ENCODE data around the gene GOLIM4. TPM values are rescaled to one million over a fixed set of nuclear protein-coding genes. Genes with fewer than 3 reads are reported as not detected.
"Not testable (repeated sequence)": the region's sequence is repeated elsewhere in the genome, so short reads cannot be mapped to it uniquely, and the experiment has no call there.

GOLIM4 gene
- polyA plus RNA-seq (ENCODE audit: insufficient read length): 39.4 TPM

DNA sequence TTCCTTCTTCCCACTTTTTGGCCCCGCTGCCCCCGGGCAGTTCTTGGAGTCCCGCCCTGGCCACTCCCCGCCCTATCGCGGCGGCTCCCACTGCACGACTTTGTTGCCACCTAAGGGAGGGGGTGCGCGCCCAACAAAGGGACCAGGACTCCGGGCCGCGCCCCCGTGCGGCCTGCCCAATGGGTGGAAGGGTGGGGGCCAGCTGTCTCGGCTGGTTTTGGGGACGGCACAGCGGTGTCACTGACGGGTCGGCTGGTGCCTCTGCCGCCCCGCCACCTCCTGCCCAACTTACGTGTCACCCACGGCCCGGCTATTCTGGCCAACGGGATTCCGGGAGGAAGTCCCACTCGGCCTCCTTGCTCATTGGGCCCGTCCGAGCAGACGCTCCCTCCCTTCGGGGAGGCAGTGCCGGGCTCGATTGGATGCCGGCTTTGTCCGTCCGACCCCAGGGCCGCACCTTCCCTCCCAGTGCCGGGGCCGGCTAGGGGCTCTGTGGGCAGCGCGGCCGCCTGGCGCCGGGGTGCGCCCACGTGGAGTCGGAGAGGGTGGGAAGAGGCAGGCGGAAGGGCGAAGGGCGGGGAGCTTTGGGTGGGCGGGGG is at the start of gene GOLIM4:
GOLIM4 (minus strand) TSS at position 314 of the 599 bp plus-strand sequence. CDS start 639 bp downstream, outside the sequence.
- DNase-seq (ENCODE audit: low read depth): peak; percentile 85

- no peak for DNase-seq (ENCODE audit: low read depth)
These were observed 45.8 kb upstream of the GOLIM4 start for GRCh38 chr3:168141405-168141998.

DNA sequence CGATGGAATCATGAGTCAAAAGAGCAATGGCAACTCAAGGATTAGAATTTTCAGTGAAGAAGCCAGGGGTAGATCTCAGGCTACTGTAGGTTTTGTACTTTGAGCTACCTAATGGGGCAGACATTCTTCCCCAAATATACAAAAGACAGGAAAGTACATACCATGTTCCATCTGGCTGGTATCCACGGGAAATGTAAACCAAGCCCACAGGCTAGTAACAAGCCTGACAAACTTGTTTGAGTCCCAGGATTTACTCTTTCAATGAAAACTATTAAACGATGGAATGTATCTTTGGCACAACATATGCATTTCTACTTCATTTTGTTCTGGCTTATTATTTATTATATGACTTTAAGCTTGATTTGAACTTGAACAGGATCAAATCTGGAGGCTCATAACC is 44.2 kb upstream of the GOLIM4 start:
- DNase-seq (ENCODE audit: low read depth): no peak

GRCh38 chr3:168138421-168138820 is 42.7 kb upstream of the GOLIM4 start:
- no peak for DNase-seq (ENCODE audit: low read depth)

DNA sequence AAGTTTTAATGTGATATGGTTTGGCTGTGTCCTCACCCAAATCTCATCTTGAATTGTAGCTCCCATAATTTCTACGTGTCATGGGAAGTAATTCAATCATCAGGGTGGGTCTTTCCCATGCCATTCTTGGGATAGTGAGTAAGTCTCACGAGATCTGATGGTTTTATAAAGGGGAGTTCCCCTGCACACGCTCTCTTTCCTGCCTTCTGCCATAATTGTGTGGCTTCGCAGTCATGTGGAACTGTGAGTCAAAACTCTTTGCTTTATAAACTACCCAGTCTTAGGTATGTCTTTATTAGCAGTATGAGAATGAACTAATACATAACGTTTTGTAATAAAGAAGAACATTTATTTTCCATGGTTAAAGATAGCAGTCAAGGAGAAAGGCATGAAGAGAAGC is 39.2 kb upstream of the GOLIM4 start:
- DNase-seq (ENCODE audit: low read depth): no peak

GRCh38 chr3:168130250-168130649 is 34.5 kb upstream of the GOLIM4 start:
- DNase-seq (ENCODE audit: low read depth): not testable (repeated sequence)

GRCh38 chr3:168128463-168128862 is 32.7 kb upstream of the GOLIM4 start:
- DNase-seq (ENCODE audit: low read depth): not testable (repeated sequence)

- no peak for DNase-seq (ENCODE audit: low read depth)
These were observed 31.7 kb upstream of the GOLIM4 start for GRCh38 chr3:168127466-168127865.

- DNase-seq (ENCODE audit: low read depth): no peak
These were observed 29.1 kb upstream of the GOLIM4 start for GRCh38 chr3:168124791-168125190.

GRCh38 chr3:168124291-168124690 is 28.6 kb upstream of the GOLIM4 start:
- no peak for DNase-seq (ENCODE audit: low read depth)

GRCh38 chr3:168123201-168124176 is 27.8 kb upstream of the GOLIM4 start:
- no peak for DNase-seq (ENCODE audit: low read depth)

DNA sequence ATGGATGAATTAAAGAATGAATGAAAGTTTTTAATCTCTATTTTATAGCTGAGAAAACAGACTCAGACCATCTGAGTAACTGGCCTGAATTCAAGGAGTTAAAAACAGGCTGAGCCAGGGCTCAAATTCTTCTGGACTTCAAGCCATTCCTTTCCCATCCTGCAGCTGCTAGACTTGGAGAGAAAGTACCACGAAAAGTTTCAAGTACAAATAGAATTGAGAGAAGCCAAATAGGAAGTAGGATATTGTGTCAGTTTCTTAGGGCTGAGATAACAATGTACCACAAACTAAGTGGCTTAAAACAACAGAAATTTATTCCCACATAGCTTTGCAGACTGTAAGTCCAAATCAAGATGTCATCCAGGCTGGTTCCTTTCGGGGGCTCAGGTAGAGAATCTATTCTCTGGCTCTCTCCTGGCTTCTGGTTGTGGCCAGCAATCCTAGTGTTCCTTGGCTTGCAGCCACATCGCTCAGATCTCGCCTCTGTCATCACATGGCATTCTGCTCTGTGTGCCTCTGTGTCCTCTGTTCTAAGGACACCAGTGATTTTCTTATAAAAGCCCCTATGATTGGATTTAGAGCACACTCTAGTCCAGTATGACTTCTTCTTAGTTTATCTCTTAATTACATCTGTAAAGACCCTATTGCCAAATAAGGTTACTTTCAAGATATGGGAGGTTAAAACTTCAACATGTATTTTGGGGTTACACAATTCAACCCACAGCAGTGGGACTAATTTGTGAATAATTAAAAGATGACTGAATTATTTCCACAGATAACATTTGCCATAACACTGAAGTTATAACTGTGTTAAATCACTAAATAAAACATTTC is 25.7 kb upstream of the GOLIM4 start:
- DNase-seq (ENCODE audit: low read depth): peak; percentile 59

GRCh38 chr3:168117853-168118313 is 22.2 kb upstream of the GOLIM4 start:
- DNase-seq (ENCODE audit: low read depth): no peak

- no peak for DNase-seq (ENCODE audit: low read depth)
These were observed 21.3 kb upstream of the GOLIM4 start for GRCh38 chr3:168117059-168117458.

- no peak for DNase-seq (ENCODE audit: low read depth)
These were observed 20.6 kb upstream of the GOLIM4 start for GRCh38 chr3:168116279-168116678.

DNA sequence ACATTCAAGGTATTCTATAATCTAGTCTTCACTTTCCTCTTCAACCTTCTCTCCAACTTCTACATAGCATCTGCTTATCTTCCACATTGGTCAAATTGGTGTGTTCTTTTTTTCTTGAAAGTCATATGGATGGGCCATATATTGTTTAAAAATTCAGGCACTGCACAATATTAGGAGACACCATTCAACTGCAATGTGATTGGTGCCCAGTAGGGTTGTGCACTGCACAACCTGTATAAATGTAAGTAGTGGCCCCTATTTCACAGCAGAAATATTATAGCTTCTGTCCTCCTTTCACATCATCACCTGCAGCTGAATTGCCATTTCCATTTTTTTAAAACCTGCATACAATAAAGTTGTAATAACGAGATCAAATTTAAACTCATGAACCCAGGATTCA is 18.1 kb upstream of the GOLIM4 start:
- no peak for DNase-seq (ENCODE audit: low read depth)

DNA sequence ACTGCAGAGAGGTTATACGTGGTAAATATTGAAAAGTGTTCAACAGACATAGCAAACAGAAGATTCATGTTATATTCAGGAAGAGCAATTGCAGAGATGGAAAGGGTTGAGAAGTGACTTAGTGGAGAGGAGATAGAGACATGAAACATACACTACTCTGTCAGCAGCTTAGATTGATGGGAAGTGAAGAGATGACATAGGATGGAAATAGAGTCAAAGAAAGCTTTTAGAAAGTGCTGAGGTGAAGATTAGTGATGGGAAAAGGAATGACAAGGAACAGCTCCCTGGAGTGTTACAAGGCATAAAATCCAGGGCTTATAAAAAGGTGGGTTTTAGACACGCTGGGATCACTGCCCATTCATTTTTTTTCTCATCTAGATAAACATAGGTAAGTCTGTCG is 17.2 kb upstream of the GOLIM4 start:
- no peak for DNase-seq (ENCODE audit: low read depth)

DNA sequence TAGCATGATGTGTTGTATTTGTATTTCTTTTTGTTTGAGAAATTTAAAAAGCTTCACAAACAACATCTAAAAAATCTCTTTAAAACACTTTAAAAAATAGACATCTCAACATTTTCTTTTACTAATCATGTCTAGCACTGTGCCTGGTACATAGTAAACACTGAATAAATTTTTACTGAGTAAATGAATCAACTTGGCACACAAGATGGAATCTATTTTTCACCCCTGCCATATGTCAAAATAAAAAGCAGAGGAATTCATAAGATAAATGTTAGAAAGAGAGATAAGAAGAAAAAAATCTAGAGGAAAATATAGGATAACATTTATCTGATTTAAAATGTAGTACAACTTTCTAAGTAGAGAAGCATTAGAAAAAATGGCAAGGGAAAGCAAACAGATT is 8.6 kb upstream of the GOLIM4 start:
- no peak for DNase-seq (ENCODE audit: low read depth)

GRCh38 chr3:168102735-168103410 is 7.1 kb upstream of the GOLIM4 start:
- no peak for DNase-seq (ENCODE audit: low read depth)

GRCh38 chr3:168100777-168101492 is 5.2 kb upstream of the GOLIM4 start:
- no peak for DNase-seq (ENCODE audit: low read depth)

Data from forelimb muscle (tissue), 1 donor.